GM12878 (cell line): Measurements from ENCODE around the gene DTX1. TPM values are rescaled to one million over a fixed set of nuclear protein-coding genes. Genes with fewer than 3 reads are reported as not detected.

Experiments used
- ATAC-seq: fragments of 200-7000 bp; cut with Tn5 transposase; 3 replicates; pipeline ENCODE4 v1.9.1; 2020; ENCODE audit warnings: mild to moderate bottlenecking, moderate library complexity
- BruUV-seq: library from RNA; stranded (reverse); fragments of 400-500 nt; replicated peaks from 2 replicates; lab custom pipeline; 2021; lab: Mats Ljungman, UMichigan
- CTCF ChIA-PET: fragments of 300-600 bp; sonication (Branson Sonifier 250); formaldehyde crosslinking; extraction: SDS; loops from one replicate; lab custom pipeline; 2021; ENCODE audit warnings: inconsistent platforms; lab: Yijun Ruan, JAX
- POLR2A ChIA-PET: fragments of 350-600 bp; formaldehyde crosslinking; extraction: SDS; loops from one replicate; lab custom pipeline; 2021; ENCODE audit warnings: inconsistent platforms; lab: Charles Lee
- RAD21 ChIA-PET: fragments of 300-600 bp; sonication (Branson Sonifier 250); formaldehyde crosslinking; loops from one replicate; lab custom pipeline; 2023; ENCODE audit warnings: antibody characterized with exemption; ENCODE audit not compliant: unreplicated experiment; lab: Charles Lee
- SMC1A ChIA-PET: fragments of 300-600 bp; sonication (Branson Sonifier 250); formaldehyde crosslinking; loops from one replicate; lab custom pipeline; 2023; ENCODE audit not compliant: unreplicated experiment, uncharacterized antibody; lab: Charles Lee
- DNase-seq: peaks from one replicate; pipeline ENCODE4 v3.0.0-alpha.2; 2011; ENCODE audit warnings: low read depth, low spot score
- FAIRE-seq: peaks from 3 replicates; lab custom pipeline; 2011; peaks lifted over from hg19 to GRCh38; lab: Jason Lieb, UNC
- H2AFZ ChIP-seq: 2 replicates; pipeline ENCODE4 v1.6.0; 2011; ENCODE audit warnings: low read depth, low read length, control low read depth; ENCODE audit not compliant: control insufficient read depth
- H3K27ac ChIP-seq: 2 replicates; pipeline ENCODE4 v1.5.1; 2011; ENCODE audit warnings: control low read depth; ENCODE audit not compliant: control insufficient read depth, insufficient read depth
- H3K27me3 ChIP-seq, 2 experiments: replicated peaks in 1 of 2; 2 replicates each; pipeline versions ENCODE4 v1.6.0 to v1.6.1; 2011; ENCODE audit warnings: low read length in 1 of 2; ENCODE audit not compliant: control insufficient read depth in 2 of 2, insufficient read depth in 2 of 2
- H3K36me3 ChIP-seq, 2 experiments: 2 replicates each; pipeline ENCODE4 v1.5.1; 2011; ENCODE audit warnings: low read length in 1 of 2; ENCODE audit not compliant: control insufficient read depth in 2 of 2, insufficient read depth in 2 of 2
- H3K4me1 ChIP-seq: 2 replicates; pipeline ENCODE4 v1.6.1; 2011; ENCODE audit warnings: mild to moderate bottlenecking, low read length, moderate library complexity, mixed read lengths; ENCODE audit not compliant: control insufficient read depth, insufficient read depth
- H3K4me2 ChIP-seq: 2 replicates; pipeline ENCODE4 v1.6.0; 2011; ENCODE audit warnings: control low read depth; ENCODE audit not compliant: control insufficient read depth, insufficient read depth
- H3K4me3 ChIP-seq: fragments of 200-600 bp; sonication (generic); 2 replicates; pipeline ENCODE4 v1.5.1; 2016
- H3K79me2 ChIP-seq: 2 replicates; pipeline ENCODE4 v1.6.0; 2011; ENCODE audit warnings: low read length; ENCODE audit not compliant: control insufficient read depth, insufficient read depth
- H3K9ac ChIP-seq: 2 replicates; pipeline ENCODE4 v1.8.0; 2011; ENCODE audit warnings: low read length, control low read depth, mixed read lengths; ENCODE audit not compliant: control insufficient read depth, insufficient read depth
- H3K9me3 ChIP-seq: replicated peaks from 3 replicates; pipeline ENCODE4 v1.5.1; 2011; ENCODE audit warnings: mild to moderate bottlenecking, low read length; ENCODE audit not compliant: control insufficient read depth, insufficient read depth
- H4K20me1 ChIP-seq: 2 replicates; pipeline ENCODE4 v1.6.0; 2011; ENCODE audit not compliant: control insufficient read depth, insufficient read depth
- CTCF ChIP-seq, 3 experiments: IDR thresholded peaks in 2 of 3; conservative IDR thresholded peaks in 1 of 3; 2 replicates each; pipeline ENCODE4 v1.5.1; 2011; ENCODE audit warnings: low read depth in 3 of 3, low read length in 3 of 3, mild to moderate bottlenecking in 3 of 3, control low read depth in 2 of 3, moderate library complexity in 2 of 3, inconsistent platforms in 1 of 3, mixed read lengths in 1 of 3; ENCODE audit not compliant: control insufficient read depth in 2 of 3, insufficient read depth in 1 of 3; ENCODE audit errors: extremely low read depth in 1 of 3
- MEF2A ChIP-seq: IDR thresholded peaks from 2 replicates; pipeline ENCODE4 v1.6.1; 2011; ENCODE audit warnings: low read depth, mild to moderate bottlenecking, low read length, moderate library complexity; ENCODE audit not compliant: insufficient read depth
- PAX5 ChIP-seq: IDR thresholded peaks from 2 replicates; pipeline ENCODE4 v1.6.1; 2011; ENCODE audit warnings: low read depth, low read length, borderline replicate concordance
- RUNX3 ChIP-seq: IDR thresholded peaks from 2 replicates; pipeline ENCODE4 v1.6.1; 2012; ENCODE audit warnings: low read length, inconsistent platforms
- WGBS: methylation state at CpG from one replicate; pipeline ENCODE4 v1.1.6; 2016; ENCODE audit warnings: low lambda C conversion rate; ENCODE audit not compliant: insufficient replicate concordance, insufficient coverage; ENCODE audit errors: missing lambda C conversion rate; 5-methylcytosine and 5-hydroxymethylcytosine counted together
- in situ Hi-C: fragments of 300-500 bp; cut with MboI; formaldehyde crosslinking; loops from 9 replicates; pipeline ENCODE4 v1.14.3; 2018; ENCODE audit warnings: mixed read lengths
- intact Hi-C: fragments of 100-400 bp; cut with micrococcal nuclease; formaldehyde crosslinking; loops from one replicate; pipeline ENCODE4 v1.14.2; 2022; ENCODE audit not compliant: unreplicated experiment
- polyA plus RNA-seq, 11 experiments: library from polyadenylated mRNA; depleted of rRNA in 4 of 11; unstranded in 6 of 11; stranded (reverse) in 5 of 11; fragments of >200 nt; fragmentation: Nextera tagmentation in 4 of 11; fragmentation: Illumina TruSeq in 1 of 11; extraction: Ambion mirVana in 4 of 11; extraction: Trizol in 1 of 11; gene quantifications; 1 replicate in 1 of 11; 2 replicates in 10 of 11; pipeline versions ENCODE4 v1.2.1 to v1.2.3, GENCODE V29; 2011 to 2016; ENCODE audit warnings: inconsistent platforms in 2 of 11, missing spikeins in 2 of 11, low read depth in 1 of 11
- total RNA-seq, 4 experiments: library from RNA; depleted of rRNA in 3 of 4; stranded (reverse); fragments of >200 nt in 3 of 4; fragmentation: Illumina TruSeq in 1 of 4; extraction: Trizol in 1 of 4; gene quantifications; 2 replicates each; pipeline versions ENCODE4 v1.2.1 to v1.2.3, GENCODE V29; 2013 to 2021

Gene DTX1
- total and polyA plus RNA-seq, 10 of the 15 experiments (the other 5 are each of a cell fraction or from before 2014, with no cell fraction given) = 0.09 to 2.8 (median 0.66) TPM

- CTCF ChIA-PET = interaction anchor here (0.6 to 5.2 kb wide), 20 partner anchors 11 to 147 kb away, joined by 3 to 121 read pairs (median 6); no protein-coding TSS in a partner anchor
- no peak overlapping the region for H3K9ac ChIP-seq
- intact Hi-C loops = loop anchor here (1.0 kb wide), 1 partner anchor 25 kb away; no protein-coding TSS in a partner anchor
- TF ChIP-seq PAX5 = no peak
- no peak for TF ChIP-seq CTCF (IDR thresholded peaks at IDR 0.05 in 2 of 3, conservative IDR thresholded peaks at IDR 0.05 in 1 of 3; ENCODE audit: control insufficient read depth in 2 of 3, extremely low read depth in 1 of 3, insufficient read depth in 1 of 3, low read depth in 3 of 3, low read length in 3 of 3)
- peak; percentile 66; the same call in 1 of the 2 replicates for TF ChIP-seq RUNX3
- TF ChIP-seq MEF2A = 0 out of 2 replicates have a peak, but pooled peaks have one; percentile 17
- TF ChIP-seq, all 136 proteins: peak for 2
- ChIA-PET SMC1A (interaction anchor here (1.0 to 17.0 kb wide), 10 partner anchors 9 to 150 kb away, joined by 3 to 416 read pairs (median 10); no protein-coding TSS in a partner anchor), RAD21 (interaction anchor here (0.6 to 5.2 kb wide), 9 partner anchors 10 to 123 kb away, joined by 3 to 50 read pairs (median 6); no protein-coding TSS in a partner anchor), POLR2A (interaction anchor here (1.6 kb wide), 1 partner anchor 17 kb away, joined by 5 read pairs; no protein-coding TSS in a partner anchor)
- Histone ChIP-seq H4K20me1 (no peaks in the 10 kb centered on the region; the same call in 1 of the 2 replicates), H2AFZ (no peak overlapping the region), H3K4me1 (peaks cover 35% of the 10 kb centered on the region), H3K36me3 (no peaks in the 10 kb centered on the region), H3K79me2 (no peaks in the 10 kb centered on the region), H3K9me3 (no peaks in the 10 kb centered on the region), H3K27me3 (peaks cover 0 to under 1% of the 10 kb centered on the region in 2 experiments; a peak in 2 of 4 replicates), H3K27ac (no peak overlapping the region), H3K4me3 (no peak overlapping the region), H3K4me2 (no peak overlapping the region)
- no peak for DNase-seq
- no TSS peak for BruUV-seq
- peak; percentile 38 for ATAC-seq
- in situ Hi-C loops = no loop called here
- WGBS = 3% methylated on average over 7 of the region's 7 CpGs
- no peak for FAIRE-seq
Observed at GRCh38 chr12:113050795-113051194, 5.7 kb upstream of the DTX1 start.
